MM.1S (cell line): Measurements from ENCODE around the gene CCDC63.

Source experiments
- EZH2 ChIP-seq: fragments of 300-600 bp; sonication (generic); optimal IDR thresholded peaks from 2 replicates; pipeline ENCODE3; 2017; ENCODE audit warnings: low read depth, mild to moderate bottlenecking, antibody characterized with exemption, low read length, mixed read lengths
- EZH2phosphoT487 ChIP-seq: fragments of 300-600 bp; sonication (generic); IDR thresholded peaks from 2 replicates; pipeline ENCODE4 v1.6.1; 2018; ENCODE audit warnings: antibody characterized with exemption, low read length
- TF ChIP-seq, protein P1 (sequence below): fragments of 300-600 bp; sonication (generic); IDR thresholded peaks from 2 replicates; pipeline ENCODE4 v1.5.1; 2016; ENCODE audit warnings: antibody characterized with exemption, low read length, mixed read lengths

DNA sequence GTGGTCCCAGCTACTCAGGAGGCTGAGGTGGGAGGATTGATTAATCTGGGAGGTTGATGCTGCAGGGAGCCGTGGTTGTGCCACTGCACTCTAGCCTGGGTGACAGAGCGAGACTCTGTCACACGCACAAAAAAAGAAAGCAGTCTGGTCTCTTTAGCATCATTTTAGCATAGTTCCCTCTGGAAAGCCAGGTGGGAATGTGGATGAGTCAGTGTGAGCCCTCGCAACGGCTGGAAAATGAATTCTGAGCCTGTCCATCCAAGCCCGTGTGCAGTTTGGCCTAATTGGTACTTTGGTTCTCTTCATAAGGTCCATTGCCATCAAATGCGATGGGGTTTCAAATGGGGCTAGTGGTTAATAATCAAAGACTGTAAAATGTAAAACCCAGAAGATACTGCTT lies 71.2 kb downstream of the CCDC63 start:
- TF ChIP-seq, protein P1, sequence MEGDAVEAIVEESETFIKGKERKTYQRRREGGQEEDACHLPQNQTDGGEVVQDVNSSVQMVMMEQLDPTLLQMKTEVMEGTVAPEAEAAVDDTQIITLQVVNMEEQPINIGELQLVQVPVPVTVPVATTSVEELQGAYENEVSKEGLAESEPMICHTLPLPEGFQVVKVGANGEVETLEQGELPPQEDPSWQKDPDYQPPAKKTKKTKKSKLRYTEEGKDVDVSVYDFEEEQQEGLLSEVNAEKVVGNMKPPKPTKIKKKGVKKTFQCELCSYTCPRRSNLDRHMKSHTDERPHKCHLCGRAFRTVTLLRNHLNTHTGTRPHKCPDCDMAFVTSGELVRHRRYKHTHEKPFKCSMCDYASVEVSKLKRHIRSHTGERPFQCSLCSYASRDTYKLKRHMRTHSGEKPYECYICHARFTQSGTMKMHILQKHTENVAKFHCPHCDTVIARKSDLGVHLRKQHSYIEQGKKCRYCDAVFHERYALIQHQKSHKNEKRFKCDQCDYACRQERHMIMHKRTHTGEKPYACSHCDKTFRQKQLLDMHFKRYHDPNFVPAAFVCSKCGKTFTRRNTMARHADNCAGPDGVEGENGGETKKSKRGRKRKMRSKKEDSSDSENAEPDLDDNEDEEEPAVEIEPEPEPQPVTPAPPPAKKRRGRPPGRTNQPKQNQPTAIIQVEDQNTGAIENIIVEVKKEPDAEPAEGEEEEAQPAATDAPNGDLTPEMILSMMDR, result no peak
- TF ChIP-seq EZH2, result no peak
- TF ChIP-seq EZH2phosphoT487, result no peak
